OCI-LY7 (cell line): ENCODE data around the gene BABAM1. TPM values are rescaled to one million over a fixed set of nuclear protein-coding genes. Genes with fewer than 3 reads are reported as not detected.

Source experiments
- BruUV-seq: library from RNA; stranded (reverse); fragments of 400-500 nt; replicated peaks from 2 replicates; lab custom pipeline; 2021; lab: Mats Ljungman, UMichigan
- CTCF ChIA-PET: fragments of 300-600 bp; sonication (Branson Sonifier 250); formaldehyde crosslinking; loops from one replicate; lab custom pipeline; 2022; ENCODE audit warnings: antibody characterized with exemption; ENCODE audit not compliant: unreplicated experiment; lab: Charles Lee
- POLR2A ChIA-PET: fragments of 300-600 bp; sonication (Branson Sonifier 250); formaldehyde crosslinking; loops from one replicate; lab custom pipeline; 2022; ENCODE audit warnings: antibody characterized with exemption; lab: Charles Lee
- DNase-seq: peaks from one replicate; pipeline ENCODE4 v3.0.0-alpha.2; 2015; ENCODE audit warnings: low spot score
- H2AFZ ChIP-seq: fragments of 200-600 bp; sonication (generic), shearing (Covaris generic); 2 replicates; pipeline ENCODE4 v1.6.1; 2014; ENCODE audit warnings: mild to moderate bottlenecking, antibody characterized with exemption, low read length, moderate library complexity
- H3K27ac ChIP-seq: fragments of 200-600 bp; sonication (generic); 2 replicates; pipeline ENCODE4 v1.5.1; 2014; ENCODE audit warnings: mixed run types, low read depth, mild to moderate bottlenecking, moderate library complexity, low read length, inconsistent platforms; ENCODE audit not compliant: poor library complexity, severe bottlenecking
- H3K36me3 ChIP-seq: fragments of 200-600 bp; sonication (generic); 2 replicates; pipeline ENCODE4 v1.6.1; 2014; ENCODE audit warnings: mild to moderate bottlenecking, antibody characterized with exemption, low read length, moderate library complexity, mixed read lengths; ENCODE audit not compliant: insufficient read depth
- H3K4me1 ChIP-seq: fragments of 200-600 bp; sonication (generic); 2 replicates; pipeline ENCODE4 v1.5.1; 2014; ENCODE audit warnings: mild to moderate bottlenecking, low read length; ENCODE audit not compliant: insufficient read depth, poor library complexity, severe bottlenecking
- H3K4me2 ChIP-seq: fragments of 200-600 bp; sonication (generic); 2 replicates; pipeline ENCODE4 v1.6.1; 2014; ENCODE audit warnings: mild to moderate bottlenecking, low read length
- H3K4me3 ChIP-seq: fragments of 200-600 bp; sonication (generic); 2 replicates; pipeline ENCODE4 v1.5.1; 2014; ENCODE audit warnings: mild to moderate bottlenecking, low read depth, low read length; ENCODE audit not compliant: poor library complexity, severe bottlenecking
- H3K79me2 ChIP-seq: fragments of 200-600 bp; sonication (generic); 2 replicates; pipeline ENCODE4 v1.6.1; 2016; ENCODE audit warnings: low read depth, mild to moderate bottlenecking, low read length, moderate library complexity, mixed read lengths; ENCODE audit not compliant: insufficient read depth
- H3K9me2 ChIP-seq: fragments of 200-600 bp; sonication (generic); 2 replicates; pipeline ENCODE4 v1.6.1; 2016; ENCODE audit warnings: mild to moderate bottlenecking, low read length, mixed read lengths; ENCODE audit not compliant: insufficient read depth
- H3K9me3 ChIP-seq: fragments of 200-600 bp; sonication (generic); 2 replicates; pipeline ENCODE4 v1.6.1; 2014; ENCODE audit warnings: mild to moderate bottlenecking, mixed run types, low read length, mixed read lengths
- H4K20me1 ChIP-seq: fragments of 200-600 bp; sonication (generic); 2 replicates; pipeline ENCODE4 v1.6.1; 2014; ENCODE audit warnings: mild to moderate bottlenecking, antibody characterized with exemption, low read length, moderate library complexity, mixed read lengths; ENCODE audit not compliant: insufficient read depth
- EZH2phosphoT487 ChIP-seq: fragments of 200-600 bp; sonication (generic); IDR thresholded peaks from 2 replicates; pipeline ENCODE4 v1.6.1; 2018; ENCODE audit warnings: low read depth, borderline replicate concordance, mild to moderate bottlenecking, mixed run types, antibody characterized with exemption, low read length, moderate library complexity, mixed read lengths
- intact Hi-C: fragments of 100-400 bp; cut with micrococcal nuclease; formaldehyde crosslinking; loops from one replicate; pipeline ENCODE4 v1.10.0; 2022; ENCODE audit not compliant: unreplicated experiment
- total RNA-seq, 2 experiments: library from RNA; depleted of rRNA in 1 of 2; stranded (reverse); fragments of >200 nt in 1 of 2; shearing (Covaris generic) in 1 of 2; gene quantifications; 2 replicates each; pipeline ENCODE4 v1.2.3, GENCODE V29; 2014 to 2022
- TF ChIP-seq, protein P1 (sequence below): fragments of 200-600 bp; sonication (generic); conservative IDR thresholded peaks from 2 replicates; pipeline ENCODE4 v1.5.1; 2014; ENCODE audit warnings: mild to moderate bottlenecking, antibody characterized with exemption, low read length, moderate library complexity, mixed read lengths

Gene BABAM1
- total RNA-seq, 2 experiments from 2014 or later, result 79.0 to 118 TPM

DNA sequence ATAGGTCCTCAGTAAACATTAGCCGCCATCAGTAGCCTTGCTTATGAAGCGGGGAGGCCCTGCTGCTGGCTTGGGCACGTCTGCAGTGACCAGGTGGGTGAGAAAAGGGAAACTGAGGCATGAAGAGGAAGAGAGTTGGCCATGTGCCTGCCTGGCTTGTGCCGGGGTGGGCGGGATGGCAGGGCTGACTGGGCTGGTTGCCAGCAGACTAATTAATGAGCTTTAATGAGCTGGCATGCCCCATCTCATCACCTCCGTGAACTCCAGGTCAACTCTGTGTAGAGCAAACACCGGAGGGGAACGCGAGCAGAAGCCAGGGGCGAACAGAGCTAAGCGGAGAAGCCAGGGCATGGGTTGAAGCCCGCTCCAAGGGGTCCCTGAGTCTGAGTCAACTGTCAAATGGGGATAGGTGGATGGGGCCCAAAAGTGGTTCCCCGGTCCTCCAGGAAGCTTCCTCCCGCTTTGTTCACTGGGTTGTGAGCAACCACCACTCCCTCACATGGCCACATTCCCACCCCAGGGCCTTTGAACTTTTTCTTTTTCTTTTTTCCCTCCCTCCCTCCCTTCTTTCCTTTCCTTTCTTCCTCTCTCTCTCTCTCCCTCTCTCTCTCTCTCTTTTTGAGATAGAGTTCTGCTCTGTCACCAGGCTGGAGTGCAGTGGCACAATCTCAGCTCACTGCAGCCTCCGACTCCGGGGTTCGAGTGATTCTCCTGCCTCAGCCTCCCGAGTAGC is 30.3 kb upstream of the BABAM1 start:
- peaks cover 29% of the 10 kb centered on the region; the same call in 1 of the 2 replicates for H3K36me3 ChIP-seq
- ChIA-PET CTCF (no interaction called here), POLR2A (interaction anchor here (0.5 to 0.7 kb wide), 3 partner anchors 11 to 604 kb away, joined by 3 to 5 read pairs (median 4); no protein-coding TSS in a partner anchor)
- H3K27ac ChIP-seq, result peak overlapping the region; percentile 48
- no peak for TF ChIP-seq EZH2phosphoT487
- TF ChIP-seq, protein P1, sequence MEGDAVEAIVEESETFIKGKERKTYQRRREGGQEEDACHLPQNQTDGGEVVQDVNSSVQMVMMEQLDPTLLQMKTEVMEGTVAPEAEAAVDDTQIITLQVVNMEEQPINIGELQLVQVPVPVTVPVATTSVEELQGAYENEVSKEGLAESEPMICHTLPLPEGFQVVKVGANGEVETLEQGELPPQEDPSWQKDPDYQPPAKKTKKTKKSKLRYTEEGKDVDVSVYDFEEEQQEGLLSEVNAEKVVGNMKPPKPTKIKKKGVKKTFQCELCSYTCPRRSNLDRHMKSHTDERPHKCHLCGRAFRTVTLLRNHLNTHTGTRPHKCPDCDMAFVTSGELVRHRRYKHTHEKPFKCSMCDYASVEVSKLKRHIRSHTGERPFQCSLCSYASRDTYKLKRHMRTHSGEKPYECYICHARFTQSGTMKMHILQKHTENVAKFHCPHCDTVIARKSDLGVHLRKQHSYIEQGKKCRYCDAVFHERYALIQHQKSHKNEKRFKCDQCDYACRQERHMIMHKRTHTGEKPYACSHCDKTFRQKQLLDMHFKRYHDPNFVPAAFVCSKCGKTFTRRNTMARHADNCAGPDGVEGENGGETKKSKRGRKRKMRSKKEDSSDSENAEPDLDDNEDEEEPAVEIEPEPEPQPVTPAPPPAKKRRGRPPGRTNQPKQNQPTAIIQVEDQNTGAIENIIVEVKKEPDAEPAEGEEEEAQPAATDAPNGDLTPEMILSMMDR, result no peak
- intact Hi-C loops, result no loop called here
- no peak overlapping the region for H3K4me3 ChIP-seq
- peaks cover 31% of the 10 kb centered on the region for H3K4me1 ChIP-seq
- peak overlapping the region; percentile 51 for H3K4me2 ChIP-seq
- no peaks in the 10 kb centered on the region for H3K9me3 ChIP-seq
- no TSS peak for BruUV-seq
- H3K9me2 ChIP-seq, result no peaks in the 10 kb centered on the region
- no peaks in the 10 kb centered on the region for H4K20me1 ChIP-seq
- H3K79me2 ChIP-seq, result peaks cover 12% of the 10 kb centered on the region; the same call in 1 of the 2 replicates
- DNase-seq, result no peak
- no peak overlapping the region for H2AFZ ChIP-seq

DNA sequence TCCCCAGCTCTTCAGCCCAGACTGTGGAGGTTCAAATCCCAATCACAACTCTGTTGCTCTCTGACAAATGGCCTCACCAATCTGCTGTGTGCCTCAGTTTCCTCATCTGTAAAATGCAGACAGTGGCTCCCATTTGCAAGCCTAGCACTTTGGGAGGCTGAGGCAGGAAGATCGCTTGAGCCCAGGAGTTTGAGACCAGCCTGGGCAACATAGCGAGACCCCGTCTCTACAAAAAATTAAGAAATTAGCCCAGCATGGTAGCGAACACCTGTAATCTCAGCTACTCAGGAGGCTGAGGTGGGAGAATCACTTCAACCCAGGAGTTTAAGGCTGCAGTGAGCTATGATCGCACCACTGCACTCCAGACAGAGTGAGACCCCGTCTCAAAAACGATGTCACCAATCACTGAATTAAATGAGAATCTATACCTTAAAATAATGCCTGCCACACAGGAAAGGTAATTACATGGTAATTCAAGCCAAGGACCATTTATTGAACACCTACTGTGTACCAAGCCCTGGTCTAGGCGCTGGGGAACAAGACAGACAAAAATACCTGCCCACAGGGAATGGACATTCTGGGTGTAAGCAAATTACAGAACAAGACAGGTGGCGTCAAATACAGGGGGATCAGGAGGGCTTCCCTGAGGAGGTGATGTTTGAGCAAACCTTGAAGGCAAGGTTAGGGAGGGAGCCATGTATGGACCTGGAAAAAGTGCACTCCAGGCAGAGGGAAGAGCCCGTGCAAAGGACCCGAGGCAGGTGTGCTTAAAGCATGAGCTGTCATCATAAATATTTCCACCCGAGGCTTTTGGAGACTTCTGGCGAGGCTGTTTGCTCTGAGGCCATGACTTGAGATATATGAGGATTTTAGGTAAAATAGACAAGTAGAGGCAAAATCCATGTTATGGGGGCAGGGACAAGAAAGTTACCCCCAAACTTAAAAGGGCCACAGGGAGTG is 29.2 kb upstream of the BABAM1 start:
- H3K79me2 ChIP-seq, result peaks cover 17% of the 10 kb centered on the region; the same call in 1 of the 2 replicates
- TF ChIP-seq, protein P1, result no peak
- no peak for TF ChIP-seq EZH2phosphoT487
- no TSS peak for BruUV-seq

More for the DNA sequence above, 29.2 kb upstream of the BABAM1 start:
- no peak overlapping the region for H3K4me3 ChIP-seq
- no peak overlapping the region for H2AFZ ChIP-seq
- no peaks in the 10 kb centered on the region for H4K20me1 ChIP-seq
- H3K9me2 ChIP-seq, result no peaks in the 10 kb centered on the region
- no peak overlapping the region for H3K27ac ChIP-seq
- H3K4me1 ChIP-seq, result peaks cover 41% of the 10 kb centered on the region
- no peaks in the 10 kb centered on the region for H3K9me3 ChIP-seq
- CTCF ChIA-PET, result interaction anchor here (0.6 kb wide), 1 partner anchor 44 kb away, joined by 3 read pairs; no protein-coding TSS in a partner anchor
- DNase-seq, result no peak
- intact Hi-C loops, result no loop called here
- POLR2A ChIA-PET, result interaction anchor here (0.5 to 0.7 kb wide), 3 partner anchors 115 to 605 kb away, joined by 3 to 5 read pairs (median 4); no protein-coding TSS in a partner anchor
- no peak overlapping the region for H3K4me2 ChIP-seq
- H3K36me3 ChIP-seq, result peaks cover 22% of the 10 kb centered on the region; the same call in 1 of the 2 replicates
